HEK293 (cell line): ENCODE data around the gene DDB1.

Source experiments
- YY1 ChIP-seq: fragments of 450-650 bp; formaldehyde crosslinking; IDR thresholded peaks from 2 replicates; pipeline ENCODE4 v1.5.1; 2018; ENCODE audit warnings: missing biosample characterization, missing genetic modification characterization
- ZNF76 ChIP-seq: fragments of 450-650 bp; formaldehyde crosslinking; IDR thresholded peaks from 2 replicates; pipeline ENCODE4; 2016; ENCODE audit warnings: low read depth, missing biosample characterization, missing genetic modification characterization, borderline replicate concordance
- ZNF792 ChIP-seq: fragments of 450-650 bp; formaldehyde crosslinking; IDR thresholded peaks from 2 replicates; pipeline ENCODE4 v1.5.1; 2016; ENCODE audit warnings: missing biosample characterization, missing genetic modification characterization
- TF ChIP-seq, protein P1 (sequence below): fragments of 450-650 bp; formaldehyde crosslinking; IDR thresholded peaks from 2 replicates; pipeline ENCODE4 v1.5.1; 2016; ENCODE audit warnings: missing biosample characterization, missing genetic modification characterization
- TF ChIP-seq, protein P2 (sequence below): fragments of 450-650 bp; formaldehyde crosslinking; IDR thresholded peaks from 2 replicates; pipeline ENCODE4 v1.5.1; 2016; ENCODE audit warnings: missing biosample characterization, missing genetic modification characterization
- TF ChIP-seq, protein P3 (sequence below): fragments of 450-650 bp; formaldehyde crosslinking; IDR thresholded peaks from 2 replicates; pipeline ENCODE4 v1.5.1; 2016; ENCODE audit warnings: missing biosample characterization, missing genetic modification characterization

GRCh38 chr11:61368646-61369045, 35.7 kb upstream of the DDB1 start:
- TF ChIP-seq, protein P1, sequence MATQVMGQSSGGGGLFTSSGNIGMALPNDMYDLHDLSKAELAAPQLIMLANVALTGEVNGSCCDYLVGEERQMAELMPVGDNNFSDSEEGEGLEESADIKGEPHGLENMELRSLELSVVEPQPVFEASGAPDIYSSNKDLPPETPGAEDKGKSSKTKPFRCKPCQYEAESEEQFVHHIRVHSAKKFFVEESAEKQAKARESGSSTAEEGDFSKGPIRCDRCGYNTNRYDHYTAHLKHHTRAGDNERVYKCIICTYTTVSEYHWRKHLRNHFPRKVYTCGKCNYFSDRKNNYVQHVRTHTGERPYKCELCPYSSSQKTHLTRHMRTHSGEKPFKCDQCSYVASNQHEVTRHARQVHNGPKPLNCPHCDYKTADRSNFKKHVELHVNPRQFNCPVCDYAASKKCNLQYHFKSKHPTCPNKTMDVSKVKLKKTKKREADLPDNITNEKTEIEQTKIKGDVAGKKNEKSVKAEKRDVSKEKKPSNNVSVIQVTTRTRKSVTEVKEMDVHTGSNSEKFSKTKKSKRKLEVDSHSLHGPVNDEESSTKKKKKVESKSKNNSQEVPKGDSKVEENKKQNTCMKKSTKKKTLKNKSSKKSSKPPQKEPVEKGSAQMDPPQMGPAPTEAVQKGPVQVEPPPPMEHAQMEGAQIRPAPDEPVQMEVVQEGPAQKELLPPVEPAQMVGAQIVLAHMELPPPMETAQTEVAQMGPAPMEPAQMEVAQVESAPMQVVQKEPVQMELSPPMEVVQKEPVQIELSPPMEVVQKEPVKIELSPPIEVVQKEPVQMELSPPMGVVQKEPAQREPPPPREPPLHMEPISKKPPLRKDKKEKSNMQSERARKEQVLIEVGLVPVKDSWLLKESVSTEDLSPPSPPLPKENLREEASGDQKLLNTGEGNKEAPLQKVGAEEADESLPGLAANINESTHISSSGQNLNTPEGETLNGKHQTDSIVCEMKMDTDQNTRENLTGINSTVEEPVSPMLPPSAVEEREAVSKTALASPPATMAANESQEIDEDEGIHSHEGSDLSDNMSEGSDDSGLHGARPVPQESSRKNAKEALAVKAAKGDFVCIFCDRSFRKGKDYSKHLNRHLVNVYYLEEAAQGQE (tag by site-specific recombination) = no peak
- TF ChIP-seq ZNF792 (tag by site-specific recombination) (no peak), YY1 (tag by site-specific recombination) (no peak), ZNF76 (tag by site-specific recombination) (no peak)
- TF ChIP-seq, protein P2, sequence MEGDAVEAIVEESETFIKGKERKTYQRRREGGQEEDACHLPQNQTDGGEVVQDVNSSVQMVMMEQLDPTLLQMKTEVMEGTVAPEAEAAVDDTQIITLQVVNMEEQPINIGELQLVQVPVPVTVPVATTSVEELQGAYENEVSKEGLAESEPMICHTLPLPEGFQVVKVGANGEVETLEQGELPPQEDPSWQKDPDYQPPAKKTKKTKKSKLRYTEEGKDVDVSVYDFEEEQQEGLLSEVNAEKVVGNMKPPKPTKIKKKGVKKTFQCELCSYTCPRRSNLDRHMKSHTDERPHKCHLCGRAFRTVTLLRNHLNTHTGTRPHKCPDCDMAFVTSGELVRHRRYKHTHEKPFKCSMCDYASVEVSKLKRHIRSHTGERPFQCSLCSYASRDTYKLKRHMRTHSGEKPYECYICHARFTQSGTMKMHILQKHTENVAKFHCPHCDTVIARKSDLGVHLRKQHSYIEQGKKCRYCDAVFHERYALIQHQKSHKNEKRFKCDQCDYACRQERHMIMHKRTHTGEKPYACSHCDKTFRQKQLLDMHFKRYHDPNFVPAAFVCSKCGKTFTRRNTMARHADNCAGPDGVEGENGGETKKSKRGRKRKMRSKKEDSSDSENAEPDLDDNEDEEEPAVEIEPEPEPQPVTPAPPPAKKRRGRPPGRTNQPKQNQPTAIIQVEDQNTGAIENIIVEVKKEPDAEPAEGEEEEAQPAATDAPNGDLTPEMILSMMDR (tag by site-specific recombination) = no peak
- TF ChIP-seq, protein P3, sequence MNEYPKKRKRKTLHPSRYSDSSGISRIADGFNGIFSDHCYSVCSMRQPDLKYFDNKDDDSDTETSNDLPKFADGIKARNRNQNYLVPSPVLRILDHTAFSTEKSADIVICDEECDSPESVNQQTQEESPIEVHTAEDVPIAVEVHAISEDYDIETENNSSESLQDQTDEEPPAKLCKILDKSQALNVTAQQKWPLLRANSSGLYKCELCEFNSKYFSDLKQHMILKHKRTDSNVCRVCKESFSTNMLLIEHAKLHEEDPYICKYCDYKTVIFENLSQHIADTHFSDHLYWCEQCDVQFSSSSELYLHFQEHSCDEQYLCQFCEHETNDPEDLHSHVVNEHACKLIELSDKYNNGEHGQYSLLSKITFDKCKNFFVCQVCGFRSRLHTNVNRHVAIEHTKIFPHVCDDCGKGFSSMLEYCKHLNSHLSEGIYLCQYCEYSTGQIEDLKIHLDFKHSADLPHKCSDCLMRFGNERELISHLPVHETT = no peak
